NCI-H1092 treated with DMSO at 0.1 percent for 48 hours (cell line): ENCODE measurements around the gene TJAP1.
A peak's percentile ranks its signal among the peaks of the same experiment; 100 is the strongest.

ENCODE experiments used
- DNase-seq: peaks from one replicate; lab custom pipeline; 2025; lab: John Stamatoyannopoulos, UW

TJAP1 gene

GRCh38 chr6:43505718-43506117, 28.3 kb downstream of the TJAP1 start:
- DNase-seq = no peak

GRCh38 chr6:43506171-43506570, 28.8 kb downstream of the TJAP1 start:
- DNase-seq = no peak

GRCh38 chr6:43506667-43507471, 29.5 kb downstream of the TJAP1 start:
- peak; percentile 74 for DNase-seq

- DNase-seq = no peak
These were observed 31.2 kb downstream of the TJAP1 start for GRCh38 chr6:43508481-43509141.

- DNase-seq = no peak
These were observed 32.0 kb downstream of the TJAP1 start for GRCh38 chr6:43509142-43509983.

GRCh38 chr6:43509984-43510826, 32.8 kb downstream of the TJAP1 start, which contains the start of gene LRRC73:
Gene LRRC73 (minus strand): TSS chr6:43510346. CDS start chr6:43509785, 561 bp downstream.
- peak; percentile 74 for DNase-seq

GRCh38 chr6:43510827-43511163, 33.4 kb downstream of the TJAP1 start:
- no peak for DNase-seq

GRCh38 chr6:43511824-43512415, 34.5 kb downstream of the TJAP1 start:
- DNase-seq = no peak

GRCh38 chr6:43515808-43516207, 38.4 kb downstream of the TJAP1 start:
- DNase-seq = no peak

GRCh38 chr6:43516367-43516696, 39.0 kb downstream of the TJAP1 start:
- DNase-seq = no peak

GRCh38 chr6:43516697-43517504, 39.5 kb downstream of the TJAP1 start, which contains the start of the genes POLR1C and YIPF3:
Gene POLR1C (plus strand): TSS chr6:43517089. CDS start chr6:43517110, 21 bp downstream.
Gene YIPF3 (minus strand): TSS chr6:43516926. CDS start chr6:43516807, 119 bp downstream.
- DNase-seq = peak; percentile 99

GRCh38 chr6:43517505-43518357, 40.4 kb downstream of the TJAP1 start:
- DNase-seq = peak; percentile 59

- no peak for DNase-seq
These were observed 42.7 kb downstream of the TJAP1 start for GRCh38 chr6:43520097-43520496.

GRCh38 chr6:43521836-43522235, 44.5 kb downstream of the TJAP1 start:
- DNase-seq = peak; percentile 73

- DNase-seq = no peak
These were observed 45.3 kb downstream of the TJAP1 start for GRCh38 chr6:43522547-43523261.

GRCh38 chr6:43523284-43523683, 45.9 kb downstream of the TJAP1 start:
- no peak for DNase-seq

- no peak for DNase-seq
These were observed 47.2 kb downstream of the TJAP1 start for GRCh38 chr6:43524483-43524961.

GRCh38 chr6:43532201-43532600, 54.8 kb downstream of the TJAP1 start:
- no peak for DNase-seq
